ENCODE results near the gene KRT14. TPM values are rescaled to one million over a fixed set of nuclear protein-coding genes. Genes with fewer than 3 reads are reported as not detected.

KRT14 gene
- total RNA-seq, 6 experiments from 2014 or later: 0.24 TPM; not detected in 5

DNA sequence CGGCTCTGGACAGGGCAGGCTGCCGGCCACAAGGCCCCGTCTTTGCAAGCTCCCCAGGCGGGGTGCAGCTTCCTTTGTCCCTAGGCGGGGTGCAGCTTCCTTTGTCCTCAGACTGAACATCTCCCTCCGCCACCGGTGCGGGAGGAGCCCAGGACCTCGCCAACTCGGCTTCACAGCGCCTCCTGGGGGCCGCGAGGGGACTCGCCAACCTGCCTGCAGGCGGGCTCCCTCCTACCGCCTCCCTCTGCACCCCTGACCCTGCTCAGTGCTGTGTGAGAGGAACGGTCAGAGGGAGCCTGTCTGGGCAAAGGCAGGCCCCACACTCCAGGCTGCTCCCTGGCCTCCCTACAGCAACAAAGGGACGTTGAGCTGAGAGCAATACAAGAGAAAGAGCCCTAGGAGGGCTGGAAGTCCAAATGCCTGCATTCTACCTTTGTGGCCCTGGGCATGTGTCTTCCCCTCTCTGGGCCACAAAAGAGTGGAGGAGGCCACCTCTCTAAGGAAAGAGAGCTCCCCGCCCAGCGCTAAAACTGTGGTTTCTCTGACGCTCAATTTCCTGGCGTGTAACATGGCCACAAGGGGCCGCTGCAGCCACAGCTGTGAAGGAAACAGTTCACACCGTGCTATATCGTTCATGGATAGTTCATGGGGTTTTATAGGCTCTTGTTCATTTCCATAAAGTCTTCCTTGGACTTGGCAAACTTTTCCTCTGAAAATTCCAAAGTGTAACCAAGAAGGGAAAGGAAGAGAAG lies 37.7 kb downstream of the KRT14 start:
- ATAC-seq: peak; percentile 84 to 94 (median 90)
- Histone ChIP-seq H3K4me1 (peaks cover 0 to 7% (median 2%) of the 10 kb centered on the region in 4 donors), H3K36me3 (no peaks in the 10 kb centered on the region), H3K27ac (peak overlapping the region in 1 of 3 donors; percentile 20), H3K27me3 (peaks cover 0 to 8% of the 10 kb centered on the region in 2 donors), H3K4me3 (peak overlapping the region in 1 of 3 donors; percentile 7), H3K9me3 (no peaks in the 10 kb centered on the region)
- DNase-seq: peak; percentile 74 to 87 (median 79)
- intact Hi-C loops (cut with DNase I): no loop called here
- no peak for TF ChIP-seq POLR2A (IDR thresholded peaks at IDR 0.05)
- TF ChIP-seq, protein P1, sequence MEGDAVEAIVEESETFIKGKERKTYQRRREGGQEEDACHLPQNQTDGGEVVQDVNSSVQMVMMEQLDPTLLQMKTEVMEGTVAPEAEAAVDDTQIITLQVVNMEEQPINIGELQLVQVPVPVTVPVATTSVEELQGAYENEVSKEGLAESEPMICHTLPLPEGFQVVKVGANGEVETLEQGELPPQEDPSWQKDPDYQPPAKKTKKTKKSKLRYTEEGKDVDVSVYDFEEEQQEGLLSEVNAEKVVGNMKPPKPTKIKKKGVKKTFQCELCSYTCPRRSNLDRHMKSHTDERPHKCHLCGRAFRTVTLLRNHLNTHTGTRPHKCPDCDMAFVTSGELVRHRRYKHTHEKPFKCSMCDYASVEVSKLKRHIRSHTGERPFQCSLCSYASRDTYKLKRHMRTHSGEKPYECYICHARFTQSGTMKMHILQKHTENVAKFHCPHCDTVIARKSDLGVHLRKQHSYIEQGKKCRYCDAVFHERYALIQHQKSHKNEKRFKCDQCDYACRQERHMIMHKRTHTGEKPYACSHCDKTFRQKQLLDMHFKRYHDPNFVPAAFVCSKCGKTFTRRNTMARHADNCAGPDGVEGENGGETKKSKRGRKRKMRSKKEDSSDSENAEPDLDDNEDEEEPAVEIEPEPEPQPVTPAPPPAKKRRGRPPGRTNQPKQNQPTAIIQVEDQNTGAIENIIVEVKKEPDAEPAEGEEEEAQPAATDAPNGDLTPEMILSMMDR (IDR thresholded peaks at IDR 0.05): peak; percentile 77 to 86 (median 82)
- WGBS (ENCODE audit: insufficient coverage, low coverage, low lambda C conversion rate, missing lambda C conversion rate): 1% methylated on average over 14 of the region's 25 CpGs

DNA sequence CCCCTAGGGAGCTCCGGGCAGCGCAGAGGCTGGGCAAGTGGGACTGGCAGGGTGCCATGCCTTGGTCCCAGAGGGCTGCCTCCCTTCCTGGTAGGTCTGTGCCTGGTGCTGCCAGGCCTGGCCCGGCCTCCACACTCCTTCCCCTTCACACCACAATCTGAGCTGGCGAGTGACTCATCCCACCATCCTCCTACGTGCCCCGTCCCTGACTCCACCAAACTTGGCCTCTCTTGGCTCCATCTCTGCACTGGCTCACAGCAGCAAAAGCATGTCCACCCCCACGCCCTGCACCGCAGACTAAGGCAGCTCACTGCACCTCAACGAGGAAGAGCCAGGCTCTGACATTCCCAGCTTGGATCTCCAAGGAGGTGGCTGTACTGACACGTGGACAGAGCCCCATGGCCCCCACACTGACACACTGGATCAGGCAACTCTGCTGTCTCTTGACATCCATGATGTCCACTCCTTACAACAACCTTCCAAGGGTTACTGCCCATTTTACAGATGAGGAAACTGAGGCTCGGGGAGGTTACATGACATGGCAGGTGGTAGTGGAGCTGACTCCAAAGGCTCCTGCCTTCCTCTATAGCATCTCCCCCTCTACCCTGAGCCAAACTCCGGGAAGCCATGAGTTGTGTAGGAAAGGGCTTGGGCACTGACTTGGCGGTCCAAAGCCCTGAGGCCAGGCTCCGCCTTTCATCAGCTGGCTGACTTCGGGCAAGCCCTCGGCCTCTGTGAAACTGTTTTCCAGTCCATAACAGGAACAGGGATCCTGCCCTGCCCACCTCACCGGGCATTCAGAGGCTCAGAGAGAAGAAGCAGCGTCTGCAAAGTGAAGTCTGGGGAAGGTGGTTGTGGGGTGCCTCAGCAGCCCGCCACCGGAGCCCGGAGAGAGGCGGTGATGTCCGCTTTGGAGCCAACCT lies 38.5 kb downstream of the KRT14 start:
- TF ChIP-seq, protein P1 (IDR thresholded peaks at IDR 0.05): no peak
- no peak for TF ChIP-seq POLR2A (IDR thresholded peaks at IDR 0.05)
- intact Hi-C loops (cut with DNase I): no loop called here
- Histone ChIP-seq H3K9me3 (no peaks in the 10 kb centered on the region), H3K27ac (no peak overlapping the region), H3K36me3 (no peaks in the 10 kb centered on the region), H3K27me3 (peaks cover 0 to 8% of the 10 kb centered on the region in 2 donors), H3K4me1 (peaks cover 0 to 7% (median 2%) of the 10 kb centered on the region in 4 donors), H3K4me3 (peak overlapping the region in 1 of 3 donors; percentile 7)
- DNase-seq: no peak
- peak in 2 of 4 donors; percentile 12 to 35 for ATAC-seq
- 33% methylated on average over 13 of the region's 23 CpGs for WGBS (ENCODE audit: insufficient coverage, low coverage, low lambda C conversion rate, missing lambda C conversion rate)

DNA sequence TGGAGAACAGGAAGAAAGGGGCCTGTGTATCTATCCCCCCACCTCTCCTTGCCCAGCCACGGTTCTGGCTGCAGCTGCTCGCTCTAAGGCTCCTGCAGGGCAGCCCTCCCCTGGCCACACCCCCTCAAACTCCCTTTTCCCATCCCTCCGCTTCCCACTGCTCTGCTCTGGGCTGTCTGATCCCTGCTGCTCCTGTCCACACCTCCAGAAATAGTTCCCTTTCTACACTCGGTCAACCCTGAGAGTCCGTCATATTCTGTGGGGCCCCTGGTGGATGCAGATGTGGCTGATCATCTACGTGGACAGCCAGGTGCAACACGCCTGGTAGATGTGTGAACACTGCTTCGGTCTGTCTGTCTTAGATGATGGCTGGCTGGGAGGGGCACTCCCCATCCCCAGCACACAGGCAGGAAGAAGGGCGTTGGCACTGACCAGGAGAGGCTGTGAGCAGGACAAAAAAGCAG lies 39.3 kb downstream of the KRT14 start:
- intact Hi-C loops (cut with DNase I): no loop called here
- no peak for TF ChIP-seq POLR2A (IDR thresholded peaks at IDR 0.05)
- TF ChIP-seq, protein P1 (IDR thresholded peaks at IDR 0.05): no peak
- DNase-seq (no peak), ATAC-seq (no peak)
- no peaks in the 10 kb centered on the region for H3K36me3 ChIP-seq
- no peak overlapping the region for H3K4me3 ChIP-seq
- H3K27ac ChIP-seq: no peak overlapping the region
- H3K27me3 ChIP-seq: peaks cover 0 to 8% of the 10 kb centered on the region in 2 donors
- peaks cover 0 to 7% (median 2%) of the 10 kb centered on the region in 4 donors for H3K4me1 ChIP-seq
- WGBS (ENCODE audit: insufficient coverage, low coverage, low lambda C conversion rate, missing lambda C conversion rate): 67% methylated on average over 4 of the region's 9 CpGs
- H3K9me3 ChIP-seq: no peaks in the 10 kb centered on the region

DNA sequence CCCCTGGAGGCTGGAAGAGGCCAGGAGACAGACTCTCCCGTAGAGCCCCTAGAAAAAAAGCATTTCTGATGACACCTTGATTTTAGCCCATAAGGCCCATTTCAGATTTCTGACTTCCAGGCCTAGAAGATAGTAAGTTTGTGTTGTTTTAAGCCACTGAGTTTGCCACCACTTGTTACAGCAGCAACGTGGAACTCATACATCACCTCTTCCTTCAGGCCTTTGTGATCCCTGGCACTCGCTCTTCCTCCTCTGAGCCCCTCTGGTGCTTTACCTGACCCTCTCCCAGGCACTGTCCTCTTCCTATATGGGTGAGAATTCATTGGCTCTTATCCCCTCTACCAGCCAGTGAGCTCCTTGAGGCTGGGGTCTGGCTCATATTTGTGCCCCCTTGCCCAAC lies 39.9 kb downstream of the KRT14 start:
- TF ChIP-seq, protein P1 (IDR thresholded peaks at IDR 0.05): no peak
- TF ChIP-seq POLR2A (IDR thresholded peaks at IDR 0.05): no peak
- Histone ChIP-seq H3K36me3 (no peaks in the 10 kb centered on the region), H3K27me3 (peaks cover 0 to 8% of the 10 kb centered on the region in 2 donors), H3K27ac (no peak overlapping the region), H3K9me3 (no peaks in the 10 kb centered on the region), H3K4me1 (peaks cover 0 to 7% (median 2%) of the 10 kb centered on the region in 4 donors), H3K4me3 (no peak overlapping the region)
- WGBS (ENCODE audit: insufficient coverage, low coverage, low lambda C conversion rate, missing lambda C conversion rate): 71% methylated on average over 1 of the region's 3 CpGs
- no peak for DNase-seq
- no peak for ATAC-seq
- intact Hi-C loops (cut with DNase I): no loop called here
